GM10248 (cell line): ENCODE results near the gene RNF220.
"Not testable (repeated sequence)": the region's sequence is repeated elsewhere in the genome, so short reads cannot be mapped to it uniquely, and the experiment has no call there.

ENCODE experiments used
- CTCF ChIA-PET: fragments of 300-600 bp; sonication (Branson Sonifier 250); formaldehyde crosslinking; extraction: SDS; loops from one replicate; lab custom pipeline; 2021; ENCODE audit warnings: antibody characterized with exemption; lab: Yijun Ruan, JAX
- POLR2A ChIA-PET: fragments of 350-650 bp; sonication (Branson Sonifier 250); formaldehyde crosslinking; extraction: SDS; loops from one replicate; lab custom pipeline; 2020; ENCODE audit warnings: antibody characterized with exemption; lab: Yijun Ruan, JAX
- DNase-seq: peaks from one replicate; pipeline ENCODE4 v3.0.0; 2012; ENCODE audit errors: extremely low spot score
- CTCF ChIP-seq: IDR thresholded peaks from 2 replicates; pipeline ENCODE4 v1.5.1; 2012; ENCODE audit warnings: mild to moderate bottlenecking, low read depth; ENCODE audit errors: extremely low read depth, missing control alignments, control extremely low read depth

RNF220 gene

GRCh38 chr1:44559330-44559729 is 154.3 kb downstream of the RNF220 start:
- ChIA-PET POLR2A (no interaction called here), CTCF (interaction anchor here (2.6 kb wide), 1 partner anchor 13 kb away, joined by 14 read pairs; no protein-coding TSS in a partner anchor)
- no peak for TF ChIP-seq CTCF
- no peak for DNase-seq

- TF ChIP-seq CTCF = no peak
- ChIA-PET POLR2A (no interaction called here), CTCF (interaction anchor here (2.6 kb wide), 1 partner anchor 13 kb away, joined by 14 read pairs; no protein-coding TSS in a partner anchor)
- no peak for DNase-seq
Measured at GRCh38 chr1:44559913-44560312, 154.9 kb downstream of the RNF220 start.

- POLR2A ChIA-PET, DNase-seq: not testable (repeated sequence)
- CTCF ChIA-PET = interaction anchor here (1.6 to 2.6 kb wide), 3 partner anchors 12 to 86 kb away, joined by 3 to 14 read pairs (median 8); no protein-coding TSS in a partner anchor
Measured at GRCh38 chr1:44560696-44561095, 155.6 kb downstream of the RNF220 start.

GRCh38 chr1:44565259-44565750 is 160.2 kb downstream of the RNF220 start:
- ChIA-PET CTCF (interaction anchor here (1.7 to 3.1 kb wide), 2 partner anchors 60 to 88 kb away, joined by 3 to 12 read pairs; no protein-coding TSS in a partner anchor), POLR2A (no interaction called here)
- no peak for DNase-seq
- no peak for TF ChIP-seq CTCF

GRCh38 chr1:44565833-44566232 is 160.8 kb downstream of the RNF220 start:
- POLR2A ChIA-PET = no interaction called here
- CTCF ChIA-PET = interaction anchor here (1.4 to 3.1 kb wide), 3 partner anchors 27 to 87 kb away, joined by 3 to 12 read pairs (median 3); no protein-coding TSS in a partner anchor

GRCh38 chr1:44566281-44567046 is 161.4 kb downstream of the RNF220 start:
- POLR2A ChIA-PET = no interaction called here
- CTCF ChIA-PET = interaction anchor here (1.4 to 3.1 kb wide), 3 partner anchors 26 to 86 kb away, joined by 3 to 12 read pairs (median 3); no protein-coding TSS in a partner anchor
- no peak for TF ChIP-seq CTCF
- DNase-seq = no peak

More at GRCh38 chr1:44565833-44566232, 160.8 kb downstream of the RNF220 start:
- DNase-seq = no peak
- TF ChIP-seq CTCF = no peak
